Psoas muscle (tissue), 8 donors: ENCODE measurements around the gene SOD1. TPM values are rescaled to one million over a fixed set of nuclear protein-coding genes. Genes with fewer than 3 reads are reported as not detected.

ENCODE experiments used
- ATAC-seq, 4 donors: fragments of 200-7000 bp; cut with Tn5 transposase; one replicate each; pipeline ENCODE4 v1.9.1; 2020; ENCODE audit warnings: moderate library complexity in 3 of 4, mild to moderate bottlenecking in 2 of 4
- DNase-seq, 2 donors: peaks; one replicate each; pipeline ENCODE4 v3.0.0-alpha.2; 2020
- H3K27ac ChIP-seq: fragments of 200-600 bp; one replicate; pipeline ENCODE4 v1.8.0; 2022
- H3K27me3 ChIP-seq, 3 donors: fragments of 200-600 bp in 1 of 3; one replicate each; pipeline versions ENCODE4 v1.6.1 to v1.8.0; 2013 to 2022; ENCODE audit warnings: low read length in 2 of 3, mild to moderate bottlenecking in 2 of 3, moderate library complexity in 1 of 3; ENCODE audit not compliant: insufficient read depth in 3 of 3
- H3K36me3 ChIP-seq, 2 donors: fragments of 200-600 bp in 1 of 2; one replicate each; pipeline versions ENCODE4 v1.6.1 to v1.8.0; 2013 to 2022; ENCODE audit warnings: low read depth in 1 of 2, mild to moderate bottlenecking in 1 of 2, moderate library complexity in 1 of 2; ENCODE audit not compliant: insufficient read depth in 1 of 2
- H3K4me1 ChIP-seq: fragments of 200-600 bp; one replicate; pipeline ENCODE4 v1.8.0; 2022
- H3K4me3 ChIP-seq: fragments of 200-600 bp; one replicate; pipeline ENCODE4 v1.8.0; 2022; ENCODE audit warnings: mild to moderate bottlenecking
- H3K9me3 ChIP-seq: fragments of 200-600 bp; one replicate; pipeline ENCODE4 v1.8.0; 2022
- CTCF ChIP-seq: fragments of 200-600 bp; IDR thresholded peaks from one replicate; pipeline ENCODE4 v1.8.0; 2022; ENCODE audit warnings: antibody characterized with exemption
- WGBS, 3 donors: extraction: QIAGEN DNeasy Blood & Tissue Kit; methylation state at CpG; one replicate each; pipeline versions ENCODE4 v1.1.6 to v1.1.7; 2013; 5-methylcytosine and 5-hydroxymethylcytosine counted together
- intact Hi-C, 2 donors: fragments of 100-400 bp; cut with DNase I; formaldehyde crosslinking; loops; one replicate each; pipeline versions ENCODE4 v1.11.0 to v1.14.2; 2022
- polyA plus RNA-seq, 3 donors: library from polyadenylated mRNA; stranded (reverse); fragments of 200-250 nt; gene quantifications; one replicate each; pipeline ENCODE4 v1.2.3, GENCODE V29; 2013
- total RNA-seq, 4 donors: library from RNA; stranded (reverse); fragmentation: NEBNext Ultra II Directional in 2 of 4; extraction: Animal tissue kit (Norgen Biotek cat#: 25700) in 2 of 4; gene quantifications; one replicate each; pipeline versions ENCODE4 v1.2.1 to v1.2.4, GENCODE V29; 2021 to 2023
- donor health status: healthy with polysubstance abuse.
- donor health status: DM: no; HTN: no; CAD: no; lungs with moderate emphysema.
- donor health status: Bipolar disorder and iron deficiency.
- donor health status: healthy.
- donor health status: DM: yes; HTN: yes; CAD: no.
- donor health status: DM: no; HTN: no; CAD: no.
- donor health status: DM: no; HTN: no; CAD: no.
- donor health status: DM: yes; HTN: yes; CAD: no.

The SOD1 gene
- total and polyA plus RNA-seq, 7 donors = 226 to 890 (median 305) TPM

DNA sequence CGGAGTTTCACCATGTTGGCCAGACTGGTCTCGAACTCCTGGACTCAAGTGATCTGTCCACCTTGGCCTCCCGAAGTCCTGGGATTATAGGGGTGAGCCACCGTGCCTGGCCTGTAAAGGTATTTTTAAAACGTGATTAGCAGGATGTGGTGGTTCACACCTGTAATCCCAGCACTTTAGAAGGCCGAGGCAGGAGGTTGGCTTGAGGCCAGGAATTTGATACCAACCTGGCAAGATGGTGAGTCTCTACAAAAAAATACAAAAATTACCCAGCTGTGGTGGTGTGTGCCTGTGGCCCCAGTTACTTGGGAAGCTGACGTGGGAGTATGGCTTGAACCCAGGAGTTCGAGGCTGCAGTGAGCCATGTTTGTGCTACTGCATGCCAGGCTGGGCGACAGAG lies 43.3 kb upstream of the SOD1 start:
- H3K27me3 ChIP-seq = peaks cover 0 to 4% (median 0%) of the 10 kb centered on the region in 3 donors
- DNase-seq = no peak
- H3K27ac ChIP-seq = no peak overlapping the region
- no peak for ATAC-seq
- no peaks in the 10 kb centered on the region for H3K4me1 ChIP-seq
- 73 to 74% (median 73%) methylated on average over 9 of the region's 9 CpGs for WGBS, 3 donors
- H3K9me3 ChIP-seq = no peaks in the 10 kb centered on the region
- no peaks in the 10 kb centered on the region for H3K36me3 ChIP-seq
- intact Hi-C loops = no loop called here
- TF ChIP-seq CTCF = no peak
- no peak overlapping the region for H3K4me3 ChIP-seq

GRCh38 chr21:31618696-31619430 lies 40.6 kb upstream of the SOD1 start:
- DNase-seq (no peak), ATAC-seq (no peak)
- no peak for TF ChIP-seq CTCF
- Histone ChIP-seq H3K9me3 (no peaks in the 10 kb centered on the region), H3K27me3 (peaks cover 0 to 2% (median 0%) of the 10 kb centered on the region in 3 donors), H3K27ac (no peak overlapping the region), H3K4me1 (no peaks in the 10 kb centered on the region), H3K36me3 (no peaks in the 10 kb centered on the region), H3K4me3 (no peak overlapping the region)
- 63 to 75% (median 67%) methylated on average over 2 of the region's 2 CpGs for WGBS, 3 donors
- intact Hi-C loops = no loop called here

DNA sequence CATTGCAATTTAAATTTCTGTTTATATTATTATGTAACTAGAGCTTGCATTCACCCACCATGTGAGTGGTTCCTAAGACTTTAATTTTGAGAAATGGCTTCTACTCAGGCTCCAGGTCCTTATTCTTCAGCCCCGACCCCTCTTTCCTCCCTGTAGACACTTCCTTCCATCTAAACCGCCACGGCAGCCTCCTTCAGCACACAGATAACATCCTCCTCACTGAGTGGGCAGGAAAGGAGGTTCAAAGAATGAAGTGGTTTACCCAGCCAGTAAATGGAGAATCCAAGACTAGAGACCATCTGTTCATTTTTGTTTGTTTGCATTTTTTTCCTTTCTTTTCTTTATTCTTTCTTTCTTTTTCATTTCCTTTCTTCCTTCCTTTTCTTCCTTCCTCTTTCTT lies 37.1 kb upstream of the SOD1 start:
- H3K4me1 ChIP-seq = no peaks in the 10 kb centered on the region
- H3K27me3 ChIP-seq = peaks cover 0 to 2% (median 0%) of the 10 kb centered on the region in 3 donors
- ATAC-seq = no peak
- H3K4me3 ChIP-seq = no peak overlapping the region
- DNase-seq = no peak
- H3K36me3 ChIP-seq = no peaks in the 10 kb centered on the region
- WGBS, 3 donors = 67 to 76% (median 68%) methylated on average over 3 of the region's 3 CpGs
- intact Hi-C loops = no loop called here
- H3K9me3 ChIP-seq = no peaks in the 10 kb centered on the region
- no peak overlapping the region for H3K27ac ChIP-seq
- TF ChIP-seq CTCF = no peak

DNA sequence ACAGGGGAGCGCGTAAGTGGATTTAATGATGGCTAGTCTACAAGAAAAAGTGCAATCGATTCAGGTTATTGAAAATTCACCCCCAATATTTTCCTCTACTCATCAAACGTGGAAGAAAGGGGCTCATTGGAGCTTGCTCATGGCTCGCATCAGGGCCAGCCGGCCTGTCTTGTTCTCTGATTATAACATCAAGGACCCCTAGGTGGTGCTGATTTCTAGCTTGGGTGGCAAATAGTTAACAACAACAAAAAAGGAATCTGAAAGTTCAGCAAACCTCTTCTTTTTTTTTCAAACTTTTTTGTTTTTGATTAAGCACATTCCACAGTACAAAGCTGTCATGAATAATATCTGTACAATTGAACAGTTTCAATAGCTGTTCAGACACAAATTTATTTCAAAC lies 35.8 kb upstream of the SOD1 start:
- ATAC-seq = no peak
- H3K27me3 ChIP-seq = peaks cover 0 to 2% (median 0%) of the 10 kb centered on the region in 3 donors
- WGBS, 3 donors = 73 to 81% (median 77%) methylated on average over 6 of the region's 6 CpGs
- TF ChIP-seq CTCF = no peak
- no peak overlapping the region for H3K4me3 ChIP-seq
- H3K9me3 ChIP-seq = no peaks in the 10 kb centered on the region
- DNase-seq = no peak
- no peak overlapping the region for H3K27ac ChIP-seq
- no peaks in the 10 kb centered on the region for H3K36me3 ChIP-seq
- H3K4me1 ChIP-seq = no peaks in the 10 kb centered on the region
- intact Hi-C loops = no loop called here

- 73 to 78% (median 75%) methylated on average over 3 of the region's 3 CpGs for WGBS, 3 donors
- TF ChIP-seq CTCF = no peak
- Histone ChIP-seq H3K27me3 (peaks cover 0 to 2% (median 0%) of the 10 kb centered on the region in 3 donors), H3K36me3 (no peaks in the 10 kb centered on the region), H3K9me3 (no peaks in the 10 kb centered on the region), H3K27ac (no peak overlapping the region), H3K4me1 (no peaks in the 10 kb centered on the region), H3K4me3 (no peak overlapping the region)
- intact Hi-C loops = no loop called here
- DNase-seq (no peak), ATAC-seq (no peak)
Observed at GRCh38 chr21:31624181-31624580, 35.3 kb upstream of the SOD1 start.
